GM23248 (cell line): Measurements from ENCODE around the gene SRC.

Source experiments
- EZH2 ChIP-seq: fragments of 200-600 bp; sonication (generic); IDR thresholded peaks from 2 replicates; pipeline ENCODE4 v1.6.1; 2018; ENCODE audit warnings: antibody characterized with exemption, mild to moderate bottlenecking; ENCODE audit not compliant: insufficient read depth, poor library complexity, severe bottlenecking
- EZH2phosphoT487 ChIP-seq: fragments of 200-600 bp; sonication (generic); IDR thresholded peaks from 2 replicates; pipeline ENCODE4 v1.6.1; 2018; ENCODE audit warnings: antibody characterized with exemption, moderate library complexity, mild to moderate bottlenecking, low read depth; ENCODE audit not compliant: insufficient read depth

DNA sequence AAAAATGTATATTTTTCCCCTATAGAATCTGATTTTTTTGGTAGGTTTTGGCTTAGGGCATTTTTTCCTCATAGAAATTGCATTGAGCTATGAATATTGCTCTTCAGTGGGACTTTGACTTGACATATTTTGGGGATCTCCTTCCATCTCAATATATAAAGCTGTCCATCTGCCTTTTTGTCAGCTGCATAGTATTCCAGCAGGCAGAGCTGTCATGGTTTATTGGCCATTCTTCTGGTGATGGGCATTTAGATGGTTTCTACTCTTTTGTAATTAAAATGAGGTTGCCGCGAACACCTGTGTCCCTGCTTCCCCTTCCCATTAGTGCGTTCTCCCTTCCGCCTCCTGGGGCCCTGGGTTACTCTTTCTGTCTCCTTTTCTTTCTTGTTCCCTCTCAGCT is 95.1 kb downstream of the SRC start:
- TF ChIP-seq EZH2 = no peak
- TF ChIP-seq EZH2phosphoT487 = no peak
